HepG2 (cell line): ENCODE results near the gene ZBTB46. TPM values are rescaled to one million over a fixed set of nuclear protein-coding genes. Genes with fewer than 3 reads are reported as not detected.
"Not testable (repeated sequence)": the region's sequence is repeated elsewhere in the genome, so short reads cannot be mapped to it uniquely, and the experiment has no call there.

Experiments used
- ATAC-seq: fragments of 200-7000 bp; cut with Tn5 transposase; 3 replicates; pipeline ENCODE4 v1.9.1; 2020; ENCODE audit warnings: mild to moderate bottlenecking, moderate library complexity
- BruUV-seq: library from RNA; stranded (reverse); fragments of 400-500 nt; replicated peaks from 2 replicates; lab custom pipeline; 2021; lab: Mats Ljungman, UMichigan
- CTCF ChIA-PET: fragments of 300-600 bp; formaldehyde crosslinking; extraction: SDS; loops from one replicate; lab custom pipeline; 2021; ENCODE audit warnings: low total read pairs, inconsistent platforms, low intra/inter-chr PET ratio; lab: Yijun Ruan, JAX
- POLR2A ChIA-PET: fragments of 350-600 bp; sonication (Branson Sonifier 250); formaldehyde crosslinking; loops from one replicate; lab custom pipeline; 2020; ENCODE audit warnings: antibody characterized with exemption, inconsistent platforms; lab: Yijun Ruan, JAX
- DNase-seq: peaks from one replicate; pipeline ENCODE4 v3.0.0-alpha.2; 2015; ENCODE audit warnings: low spot score
- FAIRE-seq: peaks from 3 replicates; lab custom pipeline; 2011; peaks lifted over from hg19 to GRCh38; lab: Jason Lieb, UNC
- H2AFZ ChIP-seq: one replicate; pipeline ENCODE4 v1.6.1; 2011; ENCODE audit warnings: low read length, inconsistent platforms
- H3K27ac ChIP-seq: fragments of 300-600 bp; 3 replicates; pipeline ENCODE4 v1.8.0; 2011; ENCODE audit warnings: mixed run types, mild to moderate bottlenecking, mixed read lengths, low read length, inconsistent platforms; ENCODE audit not compliant: insufficient read depth; ENCODE audit errors: extremely low read length
- H3K27me3 ChIP-seq, 2 experiments: fragments of 200-600 bp in 1 of 2; 2 replicates in 1 of 2; 3 replicates in 1 of 2; pipeline versions ENCODE4 v1.6.0 to v1.8.0; 2011; ENCODE audit warnings: low read length in 2 of 2, mild to moderate bottlenecking in 2 of 2, moderate library complexity in 2 of 2, inconsistent platforms in 1 of 2; ENCODE audit not compliant: insufficient read depth in 2 of 2, control insufficient read depth in 1 of 2
- H3K36me3 ChIP-seq, 2 experiments: fragments of 200-600 bp in 1 of 2; replicated peaks in 1 of 2; 2 replicates in 1 of 2; 3 replicates in 1 of 2; pipeline versions ENCODE4 v1.5.1 to v1.8.0; 2011; ENCODE audit warnings: low read length in 2 of 2, inconsistent platforms in 1 of 2; ENCODE audit not compliant: insufficient read depth in 2 of 2, control insufficient read depth in 1 of 2
- H3K4me1 ChIP-seq: 2 replicates; pipeline ENCODE4 v1.5.1; 2012; ENCODE audit warnings: low read length, inconsistent platforms; ENCODE audit not compliant: insufficient read depth
- H3K4me2 ChIP-seq: 2 replicates; pipeline ENCODE4 v1.6.0; 2011; ENCODE audit warnings: low read depth, low read length, inconsistent platforms
- H3K4me3 ChIP-seq, 3 experiments: fragments of 200-600 bp in 1 of 3; sonication (generic), shearing (Covaris generic) in 1 of 3; replicated peaks in 1 of 3; 2 replicates each; pipeline ENCODE4 v1.5.1; 2011 to 2016; ENCODE audit warnings: low read length in 3 of 3, inconsistent platforms in 2 of 3, low read depth in 2 of 3, mild to moderate bottlenecking in 2 of 3, control low read depth in 1 of 3, mixed read lengths in 1 of 3; ENCODE audit not compliant: insufficient read depth in 1 of 3
- H3K79me2 ChIP-seq: one replicate; pipeline ENCODE4 v1.6.1; 2011; ENCODE audit warnings: low read length, inconsistent platforms; ENCODE audit not compliant: insufficient read depth
- H3K9ac ChIP-seq: 2 replicates; pipeline ENCODE4 v1.6.0; 2011; ENCODE audit warnings: mild to moderate bottlenecking, low read depth, low read length, inconsistent platforms; ENCODE audit not compliant: insufficient read depth
- H3K9me3 ChIP-seq: 2 replicates; pipeline ENCODE4 v1.5.1; 2012; ENCODE audit warnings: mild to moderate bottlenecking, low read length
- H4K20me1 ChIP-seq: 2 replicates; pipeline ENCODE4 v1.6.0; 2011; ENCODE audit warnings: inconsistent platforms, mild to moderate bottlenecking, low read length, moderate library complexity; ENCODE audit not compliant: insufficient read depth
- FOSL2 ChIP-seq: sonication (generic); formaldehyde crosslinking; IDR thresholded peaks from 2 replicates; pipeline ENCODE4 v1.4.0; 2020; ENCODE audit warnings: missing genetic modification reagents
- ZNF460 ChIP-seq: sonication (generic); formaldehyde crosslinking; IDR thresholded peaks from 2 replicates; pipeline ENCODE4 v1.5.1; 2020; ENCODE audit warnings: missing genetic modification reagents, mild to moderate bottlenecking, borderline replicate concordance
- WGBS: methylation state at CpG from one replicate; pipeline ENCODE4 v1.1.6; 2017; ENCODE audit warnings: low lambda C conversion rate; 5-methylcytosine and 5-hydroxymethylcytosine counted together
- in situ Hi-C: cut with HindIII; loops from 2 replicates; pipeline ENCODE4 v1.10.0; 2017; ENCODE audit warnings: low pct_unique_long_range_greater_than_20kb; ENCODE audit not compliant: extremely low pct_ligation_motif_present
- intact Hi-C: fragments of 100-400 bp; cut with micrococcal nuclease; formaldehyde crosslinking; loops from one replicate; pipeline ENCODE4 v1.10.0; 2022; ENCODE audit not compliant: unreplicated experiment
- polyA plus RNA-seq, 8 experiments: library from polyadenylated mRNA; depleted of rRNA in 3 of 8; stranded (reverse) in 7 of 8; unstranded in 1 of 8; fragments of >200 nt; fragmentation: Illumina TruSeq in 4 of 8; extraction: Trizol in 4 of 8; gene quantifications; 2 replicates each; pipeline versions ENCODE4 v1.2.1 to v1.2.3, GENCODE V29; 2011 to 2016; ENCODE audit warnings: low read depth in 4 of 8, missing spikeins in 1 of 8, mixed read lengths in 1 of 8; ENCODE audit not compliant: insufficient read depth in 1 of 8
- total RNA-seq, 5 experiments: library from RNA; depleted of rRNA; stranded (reverse); fragments of >200 nt; fragmentation: Illumina TruSeq; extraction: Trizol; gene quantifications; 2 replicates each; pipeline ENCODE4 v1.2.3, GENCODE V29; 2016; ENCODE audit warnings: low read depth in 1 of 5

ZBTB46 gene
- total and polyA plus RNA-seq, 2 of the 13 experiments (the other 11 are each of a cell fraction or from before 2014, with no cell fraction given): 1.6 to 13.5 TPM

DNA sequence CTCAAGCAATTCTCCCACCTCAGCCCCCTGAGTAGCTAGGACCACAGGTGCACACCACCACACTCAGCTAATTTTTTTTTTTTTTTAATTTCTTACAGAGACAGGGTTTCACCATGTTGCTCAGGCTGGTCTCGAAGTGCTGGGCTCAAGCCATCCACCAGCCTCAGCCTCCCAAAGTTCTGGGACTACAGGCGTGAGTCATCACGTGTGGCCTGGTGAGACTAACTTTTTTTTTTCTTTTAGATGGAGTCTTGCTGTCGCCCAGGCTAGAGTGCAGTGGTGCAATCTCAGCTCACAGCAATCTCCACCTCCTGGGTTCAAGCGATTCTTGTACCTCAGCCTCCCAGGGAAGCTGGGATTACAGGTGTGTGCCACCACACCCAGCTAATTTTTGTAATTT, 31.9 kb downstream of the ZBTB46 start:
- H3K4me3 ChIP-seq, H3K27ac ChIP-seq, BruUV-seq, H3K4me1 ChIP-seq: not testable (repeated sequence)
- peak; percentile 59; the same call in 1 of the 2 replicates for TF ChIP-seq ZNF460 (CRISPR knock-in tag)
- TF ChIP-seq FOSL2 (CRISPR knock-in tag): 0 out of 2 replicates have a peak, but pooled peaks have one; percentile 40
- TF ChIP-seq, all 625 proteins: peak for 2; not testable (repeated sequence) for 623
- POLR2A ChIA-PET, H3K36me3 ChIP-seq, DNase-seq, H3K4me2 ChIP-seq, H3K79me2 ChIP-seq, ATAC-seq, CTCF ChIA-PET, intact Hi-C loops, FAIRE-seq, H2AFZ ChIP-seq, H3K9me3 ChIP-seq, H3K9ac ChIP-seq, H3K27me3 ChIP-seq, H4K20me1 ChIP-seq, in situ Hi-C loops: not testable (repeated sequence)
- WGBS: 59% methylated on average over 5 of the region's 5 CpGs

DNA sequence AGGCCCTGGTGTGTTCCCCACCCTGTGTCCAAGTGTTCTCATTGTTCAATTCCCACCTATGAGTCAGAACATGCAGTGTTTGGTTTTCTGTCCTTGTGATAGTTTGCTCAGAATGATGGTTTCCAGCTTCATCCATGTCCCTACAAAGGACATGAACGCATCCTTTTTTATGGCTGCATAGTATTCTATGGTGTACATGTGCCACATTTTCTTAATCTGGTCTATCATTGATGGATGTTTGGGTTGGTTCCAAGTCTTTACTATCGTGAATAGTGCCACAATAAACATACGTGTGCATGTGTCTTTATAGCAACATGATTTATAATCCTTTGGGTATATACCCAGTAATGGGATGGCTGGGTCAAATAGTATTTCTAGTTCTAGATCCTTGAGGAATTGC, 33.9 kb downstream of the ZBTB46 start:
- H3K9me3 ChIP-seq, H3K79me2 ChIP-seq, ATAC-seq, in situ Hi-C loops, H3K4me3 ChIP-seq, H3K9ac ChIP-seq, FAIRE-seq, BruUV-seq, intact Hi-C loops, H3K36me3 ChIP-seq, H3K27ac ChIP-seq, POLR2A ChIA-PET, H3K4me1 ChIP-seq, H3K4me2 ChIP-seq, H2AFZ ChIP-seq, H3K27me3 ChIP-seq, DNase-seq, H4K20me1 ChIP-seq: not testable (repeated sequence)
- 80% methylated on average over 3 of the region's 3 CpGs for WGBS
- CTCF ChIA-PET: interaction anchor here (1.6 kb wide), 1 partner anchor 11 kb away, joined by 6 read pairs; no protein-coding TSS in a partner anchor
